ENCODE data around the gene MBNL1.

DNA sequence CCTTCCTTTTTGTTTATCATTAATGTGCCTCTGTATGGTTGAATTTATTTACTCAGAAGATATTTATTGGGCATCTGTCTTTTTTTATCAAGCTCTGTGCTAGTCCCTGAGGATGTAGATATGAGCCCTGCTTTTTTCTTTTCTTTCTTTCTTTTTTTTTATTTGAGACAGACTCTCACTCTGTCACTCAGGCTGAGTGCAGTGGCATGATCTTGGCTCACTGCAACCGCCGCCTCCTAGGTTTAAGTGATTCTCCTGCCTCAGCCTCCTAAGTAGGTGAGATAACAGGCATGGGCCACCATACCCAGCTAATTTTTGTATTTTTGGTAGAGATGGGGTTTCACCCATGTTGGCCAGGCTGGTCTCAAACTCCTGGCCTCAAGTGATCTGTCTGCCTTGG lies 58.5 kb downstream of the MBNL1 start:
- TF ChIP-seq POLR2A (IDR thresholded peaks at IDR 0.05), result no peak
- TF ChIP-seq, protein P1, sequence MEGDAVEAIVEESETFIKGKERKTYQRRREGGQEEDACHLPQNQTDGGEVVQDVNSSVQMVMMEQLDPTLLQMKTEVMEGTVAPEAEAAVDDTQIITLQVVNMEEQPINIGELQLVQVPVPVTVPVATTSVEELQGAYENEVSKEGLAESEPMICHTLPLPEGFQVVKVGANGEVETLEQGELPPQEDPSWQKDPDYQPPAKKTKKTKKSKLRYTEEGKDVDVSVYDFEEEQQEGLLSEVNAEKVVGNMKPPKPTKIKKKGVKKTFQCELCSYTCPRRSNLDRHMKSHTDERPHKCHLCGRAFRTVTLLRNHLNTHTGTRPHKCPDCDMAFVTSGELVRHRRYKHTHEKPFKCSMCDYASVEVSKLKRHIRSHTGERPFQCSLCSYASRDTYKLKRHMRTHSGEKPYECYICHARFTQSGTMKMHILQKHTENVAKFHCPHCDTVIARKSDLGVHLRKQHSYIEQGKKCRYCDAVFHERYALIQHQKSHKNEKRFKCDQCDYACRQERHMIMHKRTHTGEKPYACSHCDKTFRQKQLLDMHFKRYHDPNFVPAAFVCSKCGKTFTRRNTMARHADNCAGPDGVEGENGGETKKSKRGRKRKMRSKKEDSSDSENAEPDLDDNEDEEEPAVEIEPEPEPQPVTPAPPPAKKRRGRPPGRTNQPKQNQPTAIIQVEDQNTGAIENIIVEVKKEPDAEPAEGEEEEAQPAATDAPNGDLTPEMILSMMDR (IDR thresholded peaks at IDR 0.05), result no peak
